Small intestine (tissue), 7 donors: Measurements from ENCODE around the gene OR4M1. TPM values are rescaled to one million over a fixed set of nuclear protein-coding genes. Genes with fewer than 3 reads are reported as not detected.
"Not testable (repeated sequence)": the region's sequence is repeated elsewhere in the genome, so short reads cannot be mapped to it uniquely, and the experiment has no call there.

Experiments
- DNase-seq, 2 donors: peaks; one replicate each; pipeline versions ENCODE4 v3.0.0 to v3.0.0-alpha.2; 2013
- FAIRE-seq: peaks from 2 replicates; lab custom pipeline; 2012; peaks lifted over from hg19 to GRCh38; lab: Jason Lieb, UNC
- H3K27ac ChIP-seq, 3 donors: one replicate each; pipeline ENCODE4 v1.5.1; 2013; ENCODE audit warnings: low read length in 2 of 3, mild to moderate bottlenecking in 2 of 3, control low read depth in 1 of 3, inconsistent platforms in 1 of 3, low read depth in 1 of 3, moderate library complexity in 1 of 3
- H3K27me3 ChIP-seq, 3 donors: one replicate each; pipeline ENCODE4 v1.6.1; 2013; ENCODE audit warnings: low read length in 3 of 3, inconsistent platforms in 1 of 3; ENCODE audit not compliant: control insufficient read depth in 3 of 3, insufficient read depth in 3 of 3
- H3K36me3 ChIP-seq, 3 donors: one replicate each; pipeline ENCODE4 v1.6.1; 2013; ENCODE audit warnings: low read length in 3 of 3, inconsistent platforms in 1 of 3, low read depth in 1 of 3, mild to moderate bottlenecking in 1 of 3, moderate library complexity in 1 of 3; ENCODE audit not compliant: control insufficient read depth in 3 of 3, insufficient read depth in 2 of 3
- H3K4me1 ChIP-seq, 3 donors: one replicate each; pipeline ENCODE4 v1.6.1; 2013; ENCODE audit warnings: low read length in 2 of 3, inconsistent platforms in 1 of 3, low read depth in 1 of 3, mild to moderate bottlenecking in 1 of 3, moderate library complexity in 1 of 3; ENCODE audit not compliant: control insufficient read depth in 3 of 3, insufficient read depth in 2 of 3
- H3K4me3 ChIP-seq, 3 donors: one replicate each; pipeline ENCODE4 v1.5.1; 2013; ENCODE audit warnings: low read length in 3 of 3, control low read depth in 1 of 3, inconsistent platforms in 1 of 3, low read depth in 1 of 3, mild to moderate bottlenecking in 1 of 3, moderate library complexity in 1 of 3
- H3K9me3 ChIP-seq, 2 donors: one replicate each; pipeline ENCODE4 v1.6.1; 2013; ENCODE audit warnings: low read depth in 1 of 2, low read length in 1 of 2; ENCODE audit not compliant: control insufficient read depth in 2 of 2, insufficient read depth in 1 of 2
- WGBS, 3 donors: extraction: QIAGEN DNeasy Blood & Tissue Kit; methylation state at CpG; one replicate each; pipeline ENCODE4 v1.1.7; 2013; 5-methylcytosine and 5-hydroxymethylcytosine counted together
- polyA plus RNA-seq, 4 donors: library from polyadenylated mRNA; stranded (reverse) in 3 of 4; unstranded in 1 of 4; fragments of 200-250 nt in 3 of 4; fragments of 120-200 nt in 1 of 4; gene quantifications; one replicate each; pipeline versions ENCODE4 v1.2.1 to v1.2.3, GENCODE V29; 2013
- donor health status: healthy with polysubstance abuse.
- donor health status: control.
- donor health status: control.
- donor health status: Bipolar disorder and iron deficiency.
- donor health status: healthy.

The OR4M1 gene
- polyA plus RNA-seq, 4 donors: not detected

DNA sequence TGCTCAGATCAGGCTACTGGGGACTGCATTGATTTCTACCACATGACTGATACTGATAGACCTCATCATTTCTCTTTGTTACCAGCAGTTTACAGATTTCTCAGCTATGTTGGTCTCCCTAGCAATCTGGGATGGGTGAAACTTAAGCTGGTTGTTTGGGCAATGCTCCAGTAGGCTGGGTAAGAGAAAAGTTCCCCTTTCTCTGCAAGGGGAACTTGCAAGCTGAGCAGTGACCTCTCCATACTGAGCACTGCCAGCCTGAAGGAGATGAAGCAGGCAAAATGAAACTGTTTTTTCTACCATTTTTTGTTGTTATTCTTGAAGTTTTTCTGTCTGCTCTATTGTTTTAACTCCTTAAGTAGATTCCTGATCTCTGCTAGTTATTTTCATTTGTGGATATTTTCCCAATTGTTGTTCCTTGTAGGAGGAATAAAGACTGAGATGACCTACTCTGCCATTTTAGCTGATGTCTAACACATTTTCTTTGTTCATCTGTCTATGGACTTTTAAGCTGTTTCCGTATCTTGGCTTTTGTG lies 1.3 kb upstream of the OR4M1 start:
- H3K27me3 ChIP-seq: no peaks in the 10 kb centered on the region
- no peak overlapping the region for H3K4me3 ChIP-seq
- H3K9me3 ChIP-seq: peaks cover 5 to 11% of the 10 kb centered on the region in 2 donors
- no peak overlapping the region for H3K27ac ChIP-seq
- 88 to 93% (median 93%) methylated on average over 1 of the region's 1 CpG for WGBS, 3 donors
- no peaks in the 10 kb centered on the region for H3K4me1 ChIP-seq
- DNase-seq (no peak), FAIRE-seq (no peak)
- no peaks in the 10 kb centered on the region for H3K36me3 ChIP-seq

DNA sequence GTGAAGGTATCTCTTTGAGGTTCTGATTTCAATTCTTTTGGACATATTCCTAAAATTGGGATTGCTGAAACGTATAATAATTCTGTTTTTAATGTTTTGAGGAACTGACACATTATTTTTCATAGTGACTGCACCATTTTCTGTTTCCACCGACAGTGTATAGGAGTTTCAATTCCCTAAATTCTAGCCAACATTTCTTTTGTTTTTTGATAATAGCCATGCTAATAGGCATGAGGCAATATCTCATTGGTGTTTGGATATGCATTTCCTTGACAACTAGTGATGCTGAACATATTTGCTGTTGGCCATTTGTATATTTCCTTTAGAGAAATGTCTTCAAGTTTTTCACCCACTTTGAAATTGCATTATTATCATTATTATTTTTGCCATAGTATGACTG lies 850 bp upstream of the OR4M1 start:
- not testable (repeated sequence) for H3K27me3 ChIP-seq, FAIRE-seq, H3K36me3 ChIP-seq, H3K4me1 ChIP-seq, H3K27ac ChIP-seq, H3K4me3 ChIP-seq, DNase-seq
- 26 to 49% (median 48%) methylated on average over 2 of the region's 2 CpGs for WGBS, 3 donors
- peaks cover 5 to 11% of the 10 kb centered on the region in 2 donors for H3K9me3 ChIP-seq

DNA sequence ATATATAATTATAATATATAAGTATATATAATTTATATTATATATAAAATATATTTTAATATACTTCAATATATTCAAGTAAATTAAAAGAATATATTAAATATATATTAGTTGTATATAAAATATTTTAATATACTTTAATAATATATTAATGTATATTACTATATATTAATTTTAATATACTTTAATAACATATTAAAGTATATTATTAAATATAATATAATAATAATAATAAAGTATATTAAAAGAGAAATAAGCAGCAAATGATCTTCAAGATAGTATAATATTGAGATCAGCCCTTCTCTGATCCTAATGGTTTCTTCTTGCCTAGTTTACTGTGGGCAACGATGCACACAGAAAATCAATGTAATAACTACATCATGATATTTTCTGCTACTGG lies 2.3 kb downstream of the OR4M1 start:
- Histone ChIP-seq H3K4me1 (no peaks in the 10 kb centered on the region), H3K36me3 (no peaks in the 10 kb centered on the region), H3K4me3 (no peak overlapping the region), H3K27me3 (no peaks in the 10 kb centered on the region), H3K27ac (no peak overlapping the region), H3K9me3 (peaks cover 5 to 13% of the 10 kb centered on the region in 2 donors)
- WGBS, 3 donors: 44 to 70% (median 55%) methylated on average over 1 of the region's 1 CpG
- DNase-seq (no peak), FAIRE-seq (peak; percentile 99)

DNA sequence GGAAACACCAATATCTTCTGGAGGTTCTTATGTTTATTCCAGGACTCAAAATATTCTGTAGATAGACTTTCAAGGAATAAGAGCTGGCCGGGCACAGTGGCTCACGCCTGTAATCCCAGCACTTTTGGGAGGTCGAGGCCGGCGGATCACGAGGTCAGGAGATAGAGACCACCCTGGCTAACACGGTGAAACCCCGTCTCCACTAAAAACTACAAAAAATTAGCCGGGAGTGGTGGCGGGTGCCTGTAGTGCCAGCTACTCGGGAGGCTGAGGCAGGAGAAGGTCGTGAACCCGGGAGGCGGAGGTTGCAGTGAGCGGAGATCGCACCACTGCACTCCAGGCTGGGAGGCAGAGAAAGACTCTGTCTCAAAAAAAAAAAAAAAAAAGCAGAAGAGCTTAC lies 12.5 kb downstream of the OR4M1 start:
- H3K4me1 ChIP-seq, H3K27ac ChIP-seq, FAIRE-seq, H3K4me3 ChIP-seq, H3K27me3 ChIP-seq, DNase-seq, H3K36me3 ChIP-seq: not testable (repeated sequence)
- 78 to 83% (median 81%) methylated on average over 16 of the region's 16 CpGs for whole genome bisulfite sequencing, 3 donors
- H3K9me3 ChIP-seq: peaks cover 2 to 13% of the 10 kb centered on the region in 2 donors

DNA sequence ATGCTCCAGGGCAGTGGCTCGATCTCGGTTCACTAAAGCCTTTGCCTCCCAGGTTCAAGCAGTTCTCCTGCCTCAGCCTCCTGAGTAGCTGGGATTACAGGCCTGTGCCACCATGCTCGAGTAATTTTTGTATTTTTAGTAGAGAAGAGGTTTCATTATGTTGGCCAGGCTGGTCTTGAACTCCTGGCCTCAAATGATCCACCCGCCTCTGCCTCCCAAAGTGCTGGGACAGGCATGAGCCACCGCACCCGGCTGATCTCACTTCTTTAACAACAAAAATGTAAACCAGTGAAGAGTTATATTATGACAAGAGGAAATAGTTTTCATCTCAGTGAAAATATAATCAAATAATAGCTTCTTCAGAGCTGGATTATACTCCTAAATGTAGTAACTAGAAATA lies 14.0 kb downstream of the OR4M1 start:
- FAIRE-seq, H3K27ac ChIP-seq, H3K36me3 ChIP-seq, H3K27me3 ChIP-seq, DNase-seq, H3K4me1 ChIP-seq, H3K4me3 ChIP-seq: not testable (repeated sequence)
- peaks cover 2 to 13% of the 10 kb centered on the region in 2 donors for H3K9me3 ChIP-seq
- 74 to 79% (median 74%) methylated on average over 6 of the region's 6 CpGs for WGBS, 3 donors

DNA sequence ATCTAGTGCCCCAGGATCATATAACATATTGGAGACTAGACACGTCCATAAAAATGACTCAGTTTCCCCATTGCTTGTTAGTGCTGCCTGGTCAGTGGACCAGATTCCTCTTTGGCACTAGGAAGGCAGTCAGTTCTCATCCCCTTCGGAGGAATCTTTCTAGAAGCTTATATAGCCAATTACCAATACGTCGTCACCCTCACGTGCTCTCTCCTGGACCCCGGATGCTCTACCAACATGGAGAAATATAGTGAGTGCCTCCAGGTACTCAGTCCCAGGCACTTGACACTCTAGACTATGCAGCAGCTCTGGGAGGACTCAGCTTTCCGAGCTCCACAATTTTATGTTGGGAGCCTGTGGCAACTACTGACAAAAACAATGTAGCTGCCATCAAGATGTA lies 14.8 kb downstream of the OR4M1 start:
- WGBS, 3 donors: 64 to 72% (median 66%) methylated on average over 7 of the region's 7 CpGs

DNA sequence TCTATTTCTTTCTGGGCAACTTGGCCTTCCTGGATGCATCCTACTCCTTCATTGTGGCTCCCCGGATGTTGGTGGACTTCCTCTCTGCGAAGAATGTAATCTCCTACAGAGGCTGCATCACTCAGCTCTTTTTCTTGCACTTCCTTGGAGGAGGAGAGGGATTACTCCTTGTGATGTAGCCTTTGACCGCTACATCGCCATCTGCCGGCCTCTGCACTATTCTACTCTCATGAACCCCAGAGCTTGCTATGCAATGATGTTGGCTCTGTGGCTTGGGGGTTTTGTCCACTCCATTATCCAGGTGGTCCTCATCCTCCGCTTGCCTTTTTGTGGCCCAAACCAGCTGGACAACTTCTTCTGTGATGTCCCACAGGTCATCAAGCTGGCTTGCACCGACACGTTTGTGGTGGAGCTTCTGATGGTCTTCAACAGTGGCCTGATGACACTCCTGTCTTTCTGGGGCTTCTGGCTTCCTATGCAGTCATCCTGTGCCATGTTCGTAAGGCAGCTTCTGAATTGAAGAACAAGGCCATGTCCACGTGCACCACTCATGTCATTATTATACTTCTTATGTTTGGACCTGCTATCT lies 23.3 kb downstream of the OR4M1 start:
- not testable (repeated sequence) for H3K4me1 ChIP-seq, H3K36me3 ChIP-seq, H3K27ac ChIP-seq, H3K4me3 ChIP-seq, DNase-seq, FAIRE-seq, H3K27me3 ChIP-seq
- WGBS, 3 donors: 70 to 74% (median 73%) methylated on average over 10 of the region's 10 CpGs
- peaks cover 0 to 24% of the 10 kb centered on the region in 2 donors for H3K9me3 ChIP-seq

More for the DNA sequence above, 14.8 kb downstream of the OR4M1 start:
- not testable (repeated sequence) for H3K27ac ChIP-seq, H3K27me3 ChIP-seq, H3K4me3 ChIP-seq, H3K4me1 ChIP-seq, FAIRE-seq, DNase-seq, H3K36me3 ChIP-seq
- H3K9me3 ChIP-seq: peaks cover 2 to 13% of the 10 kb centered on the region in 2 donors

DNA sequence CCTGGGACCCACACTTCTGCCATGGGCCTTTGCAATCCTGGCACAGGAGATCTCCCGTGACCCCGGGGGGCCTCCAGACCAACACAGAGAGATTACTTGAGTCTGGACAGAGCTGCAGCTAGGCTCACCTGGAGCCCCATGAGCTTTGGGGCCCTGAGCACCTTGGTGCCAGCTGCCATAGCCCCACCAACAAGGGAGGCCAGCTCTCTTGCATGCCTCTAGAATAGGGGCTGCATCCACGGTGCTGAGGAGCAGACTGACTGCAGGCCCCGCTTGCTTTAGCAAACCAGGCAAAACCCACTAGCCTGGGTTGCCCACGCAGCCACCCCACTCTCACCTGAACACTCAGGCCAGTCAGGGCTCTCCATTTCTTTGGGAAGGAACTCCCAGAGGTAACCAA lies 26.6 kb downstream of the OR4M1 start:
- no peaks in the 10 kb centered on the region for H3K4me1 ChIP-seq
- H3K36me3 ChIP-seq: no peaks in the 10 kb centered on the region
- peaks cover 0 to 24% of the 10 kb centered on the region in 2 donors for H3K9me3 ChIP-seq
- H3K27me3 ChIP-seq: no peaks in the 10 kb centered on the region
- FAIRE-seq (no peak), DNase-seq (no peak)
- H3K27ac ChIP-seq: no peak overlapping the region
- WGBS, 3 donors: 81 to 92% (median 91%) methylated on average over 5 of the region's 5 CpGs
- H3K4me3 ChIP-seq: no peak overlapping the region
